CD14-positive monocyte (primary cell): ENCODE measurements around the gene HYKK. TPM values are rescaled to one million over a fixed set of nuclear protein-coding genes. Genes with fewer than 3 reads are reported as not detected.

Experiments used
- DNase-seq, 3 donors: peaks; one replicate each; pipeline ENCODE4 v3.0.0-alpha.2; 2011 to 2022
- H2AFZ ChIP-seq: 2 replicates; pipeline ENCODE4 v1.6.0; 2012; ENCODE audit warnings: mild to moderate bottlenecking, low read depth, low read length, inconsistent platforms; ENCODE audit not compliant: insufficient read depth, poor library complexity, severe bottlenecking
- H3K27ac ChIP-seq, 2 donors: 1 replicate in 1 of 2; 2 replicates in 1 of 2; pipeline ENCODE4 v1.5.1; 2012 to 2013; ENCODE audit warnings: low read length in 2 of 2, control low read depth in 1 of 2, inconsistent platforms in 1 of 2, low read depth in 1 of 2, mild to moderate bottlenecking in 1 of 2
- H3K27me3 ChIP-seq, 2 donors: one replicate each; pipeline versions ENCODE4 v1.6.0 to v1.6.1; 2011 to 2013; ENCODE audit warnings: low read length in 2 of 2; ENCODE audit not compliant: control insufficient read depth in 2 of 2, insufficient read depth in 2 of 2
- H3K36me3 ChIP-seq, 2 donors: replicated peaks in 1 of 2; 1 replicate in 1 of 2; 2 replicates in 1 of 2; pipeline versions ENCODE4 v1.5.1 to v1.6.1; 2012 to 2013; ENCODE audit warnings: low read length in 2 of 2, control low read depth in 1 of 2, inconsistent platforms in 1 of 2, mild to moderate bottlenecking in 1 of 2; ENCODE audit not compliant: insufficient read depth in 2 of 2, control insufficient read depth in 1 of 2
- H3K4me1 ChIP-seq, 2 donors: 1 replicate in 1 of 2; 2 replicates in 1 of 2; pipeline versions ENCODE4 v1.5.1 to v1.6.1; 2012 to 2013; ENCODE audit warnings: low read length in 2 of 2, control low read depth in 1 of 2, inconsistent platforms in 1 of 2, mild to moderate bottlenecking in 1 of 2, moderate library complexity in 1 of 2; ENCODE audit not compliant: insufficient read depth in 2 of 2, control insufficient read depth in 1 of 2
- H3K4me2 ChIP-seq: replicated peaks from 2 replicates; pipeline ENCODE3; 2012; ENCODE audit warnings: low read length, moderate library complexity, mild to moderate bottlenecking; ENCODE audit not compliant: poor library complexity, severe bottlenecking; ENCODE audit errors: extremely low read depth
- H3K4me3 ChIP-seq, 3 experiments: fragments of 200-600 bp in 1 of 3; sonication (generic) in 1 of 3; replicated peaks in 1 of 3; 1 replicate in 2 of 3; 2 replicates in 1 of 3; pipeline ENCODE4 v1.5.1; 2011 to 2013; ENCODE audit warnings: low read length in 3 of 3, mild to moderate bottlenecking in 3 of 3, control low read depth in 2 of 3, low read depth in 2 of 3, inconsistent platforms in 1 of 3, moderate library complexity in 1 of 3
- H3K79me2 ChIP-seq: 2 replicates; pipeline ENCODE4 v1.6.0; 2012; ENCODE audit warnings: mild to moderate bottlenecking, control low read depth, inconsistent platforms, low read length, moderate library complexity; ENCODE audit not compliant: insufficient read depth
- H3K9ac ChIP-seq: 2 replicates; pipeline ENCODE4 v1.6.0; 2017; ENCODE audit warnings: low read length, mild to moderate bottlenecking; ENCODE audit not compliant: insufficient read depth, poor library complexity, severe bottlenecking
- H3K9me3 ChIP-seq, 2 donors: replicated peaks in 1 of 2; 1 replicate in 1 of 2; 2 replicates in 1 of 2; pipeline versions ENCODE4 v1.5.1 to v1.6.1; 2012 to 2013; ENCODE audit warnings: low read length in 2 of 2, control low read depth in 1 of 2; ENCODE audit not compliant: control insufficient read depth in 1 of 2, insufficient read depth in 1 of 2
- H4K20me1 ChIP-seq: 2 replicates; pipeline ENCODE4 v1.6.0; 2012; ENCODE audit warnings: mild to moderate bottlenecking, low read length, control low read depth, moderate library complexity; ENCODE audit not compliant: insufficient read depth
- H3K27ac Mint-ChIP-seq, 7 donors: one replicate each; pipeline ENCODE4 v1.8.0; 2020; ENCODE audit warnings: mild to moderate bottlenecking in 7 of 7, mixed read lengths in 7 of 7, moderate library complexity in 6 of 7, inconsistent platforms in 2 of 7
- H3K27me3 Mint-ChIP-seq, 3 donors: one replicate each; pipeline ENCODE4 v1.8.0; 2021 to 2022; ENCODE audit warnings: low read depth in 3 of 3, mild to moderate bottlenecking in 3 of 3, mixed read lengths in 3 of 3, moderate library complexity in 3 of 3, inconsistent platforms in 1 of 3
- H3K36me3 Mint-ChIP-seq, 2 donors: one replicate each; pipeline ENCODE4 v1.8.0; 2020; ENCODE audit warnings: mixed read lengths in 2 of 2, inconsistent platforms in 1 of 2, mild to moderate bottlenecking in 1 of 2
- H3K4me1 Mint-ChIP-seq: one replicate; pipeline ENCODE4 v1.8.0; 2020; ENCODE audit warnings: mild to moderate bottlenecking, mixed read lengths
- H3K4me3 Mint-ChIP-seq, 2 donors: one replicate each; pipeline ENCODE4 v1.8.0; 2020; ENCODE audit warnings: mild to moderate bottlenecking in 2 of 2, mixed read lengths in 2 of 2, moderate library complexity in 1 of 2
- H3K9me3 Mint-ChIP-seq, 7 donors: one replicate each; pipeline ENCODE4 v1.8.0; 2020 to 2022; ENCODE audit warnings: mixed read lengths in 7 of 7, mild to moderate bottlenecking in 6 of 7, moderate library complexity in 6 of 7, inconsistent platforms in 2 of 7
- WGBS: methylation state at CpG from one replicate; pipeline ENCODE4 v1.1.5; 2013; ENCODE audit warnings: missing lambda C conversion rate; ENCODE audit not compliant: insufficient coverage; 5-methylcytosine and 5-hydroxymethylcytosine counted together
- intact Hi-C, 2 donors: fragments of 100-400 bp; cut with micrococcal nuclease; formaldehyde crosslinking; loops; one replicate each; pipeline versions ENCODE4 v1.15.0 to v1.15.1; 2023
- polyA plus RNA-seq, 3 donors: library from polyadenylated mRNA; depleted of rRNA in 1 of 3; unstranded in 2 of 3; stranded (reverse) in 1 of 3; fragments of 300-500 nt in 2 of 3; fragments of >200 nt in 1 of 3; fragmentation: Illumina TruSeq in 2 of 3; gene quantifications; 1 replicate in 2 of 3; 2 replicates in 1 of 3; pipeline ENCODE4 v1.2.3, GENCODE V29; 2012 to 2021
- TF ChIP-seq, protein P1 (sequence below): fragments of 200-600 bp; IDR thresholded peaks from one replicate; pipeline ENCODE4 v1.8.0; 2022; ENCODE audit warnings: antibody characterized with exemption, mild to moderate bottlenecking

HYKK gene
- polyA plus RNA-seq, 3 donors: 0.04 TPM; not detected in 2

DNA sequence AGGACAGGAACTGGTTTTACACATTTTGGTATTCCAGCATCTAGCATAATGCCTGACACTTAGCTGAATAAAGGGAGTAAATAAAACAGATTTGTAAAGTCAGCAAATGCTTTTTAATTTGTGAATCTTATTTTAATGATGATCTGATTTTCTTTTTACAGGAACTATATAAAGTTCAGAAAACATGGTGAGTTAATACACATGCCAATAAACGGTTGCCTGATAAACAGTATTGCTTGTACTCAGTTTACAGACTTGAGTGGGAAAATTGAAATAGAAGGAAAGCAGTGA, 34.3 kb downstream of the HYKK start:
- Histone ChIP-seq H3K36me3 (peaks cover 32 to 46% of the 10 kb centered on the region in 2 donors), H3K9ac (peak overlapping the region; percentile 97), H3K27me3 (no peaks in the 10 kb centered on the region), H3K4me2 (peak overlapping the region; percentile 96), H3K4me3 (peak overlapping the region; percentile 67 to 89 (median 77)), H3K4me1 (peaks cover 16 to 21% of the 10 kb centered on the region in 2 donors), H2AFZ (peak overlapping the region; percentile 86), H3K27ac (peak overlapping the region in 1 of 2 donors; percentile 97), H3K9me3 (no peaks in the 10 kb centered on the region), H4K20me1 (peaks cover 30% of the 10 kb centered on the region), H3K79me2 (peaks cover 42% of the 10 kb centered on the region)
- H3K4me3 Mint-ChIP-seq: peak overlapping the region; percentile 94 to 98
- H3K4me1 Mint-ChIP-seq: peaks cover 22% of the 10 kb centered on the region
- TF ChIP-seq, protein P1, sequence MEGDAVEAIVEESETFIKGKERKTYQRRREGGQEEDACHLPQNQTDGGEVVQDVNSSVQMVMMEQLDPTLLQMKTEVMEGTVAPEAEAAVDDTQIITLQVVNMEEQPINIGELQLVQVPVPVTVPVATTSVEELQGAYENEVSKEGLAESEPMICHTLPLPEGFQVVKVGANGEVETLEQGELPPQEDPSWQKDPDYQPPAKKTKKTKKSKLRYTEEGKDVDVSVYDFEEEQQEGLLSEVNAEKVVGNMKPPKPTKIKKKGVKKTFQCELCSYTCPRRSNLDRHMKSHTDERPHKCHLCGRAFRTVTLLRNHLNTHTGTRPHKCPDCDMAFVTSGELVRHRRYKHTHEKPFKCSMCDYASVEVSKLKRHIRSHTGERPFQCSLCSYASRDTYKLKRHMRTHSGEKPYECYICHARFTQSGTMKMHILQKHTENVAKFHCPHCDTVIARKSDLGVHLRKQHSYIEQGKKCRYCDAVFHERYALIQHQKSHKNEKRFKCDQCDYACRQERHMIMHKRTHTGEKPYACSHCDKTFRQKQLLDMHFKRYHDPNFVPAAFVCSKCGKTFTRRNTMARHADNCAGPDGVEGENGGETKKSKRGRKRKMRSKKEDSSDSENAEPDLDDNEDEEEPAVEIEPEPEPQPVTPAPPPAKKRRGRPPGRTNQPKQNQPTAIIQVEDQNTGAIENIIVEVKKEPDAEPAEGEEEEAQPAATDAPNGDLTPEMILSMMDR: no peak
- intact Hi-C loops: loop anchor here (5.0 kb wide), 2 partner anchors 104 to 244 kb away; partner anchors contain the start of genes IREB2 (in 2 of the 2) and SKIC8 (in 1 of the 2)
- no CpG with 5 or more reads among the region's 1 CpG for WGBS
- peaks cover 0 to 2% (median 1%) of the 10 kb centered on the region in 3 donors for H3K27me3 Mint-ChIP-seq
- H3K27ac Mint-ChIP-seq: peak overlapping the region; percentile 98 to 100 (median 99)
- H3K9me3 Mint-ChIP-seq: peaks cover 0 to 3% (median 0%) of the 10 kb centered on the region in 7 donors
- peaks cover 34 to 46% of the 10 kb centered on the region in 2 donors for H3K36me3 Mint-ChIP-seq
- DNase-seq: no peak

GRCh38 chr15:78542647-78543046, 35.3 kb downstream of the HYKK start:
- peaks cover 22% of the 10 kb centered on the region for H3K4me1 Mint-ChIP-seq

More at GRCh38 chr15:78542647-78543046, 35.3 kb downstream of the HYKK start:
- TF ChIP-seq, protein P1: no peak
- Histone ChIP-seq H3K9me3 (no peaks in the 10 kb centered on the region), H3K9ac (no peak overlapping the region), H3K4me3 (no peak overlapping the region), H2AFZ (no peak overlapping the region), H4K20me1 (peaks cover 39% of the 10 kb centered on the region), H3K27me3 (no peaks in the 10 kb centered on the region), H3K27ac (peak overlapping the region in 1 of 2 donors; percentile 60), H3K79me2 (peaks cover 42% of the 10 kb centered on the region), H3K36me3 (peaks cover 41 to 56% of the 10 kb centered on the region in 2 donors), H3K4me2 (peak overlapping the region; percentile 96), H3K4me1 (peaks cover 16 to 21% of the 10 kb centered on the region in 2 donors)
- WGBS: 100% methylated on average over 3 of the region's 3 CpGs
- Mint-ChIP-seq H3K36me3 (peaks cover 43 to 55% of the 10 kb centered on the region in 2 donors), H3K9me3 (peaks cover 0 to 3% (median 0%) of the 10 kb centered on the region in 7 donors), H3K4me3 (no peak overlapping the region), H3K27me3 (peaks cover 0 to 3% (median 1%) of the 10 kb centered on the region in 3 donors), H3K27ac (no peak overlapping the region)
- intact Hi-C loops: loop anchor here (5.0 kb wide), 2 partner anchors 105 to 245 kb away; partner anchors contain the start of genes IREB2 (in 2 of the 2) and SKIC8 (in 1 of the 2)
- DNase-seq: no peak
